Raji (cell line): ENCODE results near the gene TMEM88.

Experiments
- POLR2A ChIP-seq: IDR thresholded peaks from 2 replicates; pipeline ENCODE4 v1.6.1; 2011; ENCODE audit warnings: low read depth, low read length, control low read depth; ENCODE audit not compliant: insufficient read depth

TMEM88 gene, protein sequence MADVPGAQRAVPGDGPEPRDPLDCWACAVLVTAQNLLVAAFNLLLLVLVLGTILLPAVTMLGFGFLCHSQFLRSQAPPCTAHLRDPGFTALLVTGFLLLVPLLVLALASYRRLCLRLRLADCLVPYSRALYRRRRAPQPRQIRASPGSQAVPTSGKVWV

DNA sequence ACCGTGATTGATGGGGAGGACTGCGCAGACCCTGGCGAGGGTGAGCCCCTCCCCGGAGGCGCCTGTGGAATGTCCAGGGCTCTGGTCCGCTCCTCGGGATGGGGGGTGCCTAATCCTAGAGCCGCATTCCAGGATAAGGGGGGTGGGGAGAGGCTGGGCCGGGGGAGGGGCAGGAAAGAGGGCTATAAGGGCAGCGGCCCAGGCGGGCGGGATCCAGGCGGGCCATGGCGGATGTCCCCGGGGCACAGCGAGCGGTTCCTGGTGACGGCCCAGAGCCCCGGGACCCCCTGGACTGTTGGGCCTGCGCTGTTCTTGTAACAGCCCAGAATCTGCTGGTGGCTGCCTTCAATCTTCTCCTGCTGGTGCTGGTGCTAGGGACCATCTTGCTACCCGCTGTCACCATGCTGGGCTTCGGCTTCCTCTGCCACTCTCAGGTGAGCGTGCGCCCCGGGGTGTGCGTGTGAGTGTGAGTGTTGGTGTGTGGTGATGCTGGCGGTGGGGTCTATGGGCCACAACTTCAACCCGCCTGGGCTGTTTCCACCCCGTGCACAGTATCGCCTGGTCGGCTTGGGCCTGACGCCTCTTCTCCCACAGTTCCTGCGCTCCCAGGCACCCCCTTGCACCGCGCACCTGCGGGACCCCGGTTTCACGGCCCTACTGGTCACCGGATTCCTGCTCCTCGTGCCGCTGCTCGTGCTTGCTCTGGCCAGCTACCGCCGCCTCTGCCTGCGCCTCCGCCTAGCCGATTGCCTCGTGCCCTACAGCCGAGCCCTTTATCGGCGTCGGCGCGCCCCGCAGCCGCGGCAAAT lies at the start of gene TMEM88:
Gene TMEM88, plus strand, starts transcription at position 216 of the 809 bp plus-strand sequence. Its CDS starts 9 bp downstream, at position 225.
- TF ChIP-seq POLR2A = peak; percentile 13; the same call in 1 of the 2 replicates

DNA sequence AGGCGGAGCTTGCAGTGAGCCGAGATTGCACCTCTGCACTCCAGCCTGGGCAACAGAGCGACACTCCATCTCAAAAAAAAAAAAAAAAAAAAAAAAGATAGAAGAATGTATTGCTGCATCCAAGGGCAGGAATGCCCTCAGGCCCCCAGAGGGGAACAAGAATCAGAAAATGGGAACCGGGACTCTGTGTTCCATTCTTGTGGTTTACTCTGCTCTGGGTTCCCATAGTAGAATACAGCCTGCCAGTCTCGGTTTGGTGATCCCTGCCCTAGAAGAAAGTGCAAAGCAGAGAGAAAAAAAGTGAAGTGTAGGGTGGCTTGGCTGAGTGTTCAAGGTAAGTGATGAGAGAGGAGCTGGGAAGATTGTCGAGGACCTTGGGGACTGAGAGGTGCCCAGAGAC lies 48.3 kb upstream of the TMEM88 start:
- TF ChIP-seq POLR2A = no peak

DNA sequence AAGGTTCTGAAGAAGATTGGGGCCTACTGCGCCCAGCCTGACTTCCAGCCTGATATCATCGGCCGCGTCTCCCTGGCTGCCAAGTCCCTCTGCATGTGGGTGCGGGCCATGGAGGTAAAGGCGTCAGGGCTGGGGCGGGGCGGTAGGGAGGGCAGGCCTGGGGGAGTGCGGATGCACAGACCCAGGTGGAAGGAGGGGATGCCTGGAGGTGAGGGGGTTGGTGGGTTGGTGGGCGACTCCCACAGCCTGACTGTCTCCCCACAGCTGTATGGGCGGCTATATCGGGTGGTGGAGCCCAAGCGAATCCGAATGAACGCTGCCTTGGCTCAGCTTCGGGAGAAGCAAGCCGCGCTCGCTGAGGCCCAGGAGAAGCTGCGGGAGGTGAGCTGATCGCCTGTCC lies 47.7 kb upstream of the TMEM88 start:
- no peak for TF ChIP-seq POLR2A

DNA sequence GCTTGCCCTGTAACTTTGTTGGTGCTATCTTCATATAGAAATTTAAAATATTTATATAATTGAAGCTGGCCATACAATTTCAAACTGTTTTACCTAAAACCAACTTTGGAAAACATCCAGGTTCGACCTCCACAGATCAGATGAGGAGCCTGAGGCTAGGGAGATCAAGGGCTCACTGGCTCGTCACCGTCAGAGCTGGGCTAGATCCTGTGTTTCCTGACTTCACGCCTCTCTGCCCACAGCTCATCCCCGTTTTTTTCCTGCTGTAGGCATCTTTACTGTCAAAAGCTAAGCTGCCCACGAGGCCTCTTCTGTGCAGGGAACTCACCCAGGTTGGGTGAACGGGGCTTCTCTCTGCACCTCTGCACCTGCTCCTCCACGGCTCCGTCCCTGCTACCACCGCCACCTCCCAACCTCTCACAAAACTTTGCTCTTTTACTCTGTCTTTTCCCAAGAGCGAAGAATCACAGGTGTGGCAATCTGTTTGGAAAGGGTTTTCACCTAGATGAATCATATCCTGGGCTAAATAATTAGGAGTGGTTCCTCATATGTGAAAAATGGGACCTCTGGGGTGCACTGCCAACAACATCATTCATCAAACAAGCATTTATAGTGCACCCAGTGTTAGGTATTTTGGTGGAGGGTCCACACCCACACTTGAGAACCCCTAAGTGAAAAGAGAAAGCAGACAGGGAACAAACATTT lies 45.6 kb upstream of the TMEM88 start:
- no peak for TF ChIP-seq POLR2A

DNA sequence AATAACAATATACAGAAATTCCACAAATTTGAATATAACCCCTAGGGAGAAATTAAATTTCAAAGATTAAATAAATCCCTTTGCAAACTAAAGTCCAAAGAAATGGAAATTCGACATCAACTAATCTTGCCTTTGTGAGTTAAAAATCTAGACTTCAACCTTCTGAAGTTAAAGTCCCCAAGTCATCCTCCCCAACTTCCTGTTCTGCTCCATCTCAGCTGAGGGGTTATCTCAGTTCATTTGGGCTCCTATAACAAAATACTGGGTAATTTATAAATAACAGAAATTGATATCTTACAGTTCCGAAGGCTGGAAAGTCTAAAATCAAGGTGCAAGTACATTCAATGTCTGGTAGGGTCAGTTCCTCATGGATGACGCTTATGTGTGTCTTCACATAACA lies 43.6 kb upstream of the TMEM88 start:
- no peak for TF ChIP-seq POLR2A

DNA sequence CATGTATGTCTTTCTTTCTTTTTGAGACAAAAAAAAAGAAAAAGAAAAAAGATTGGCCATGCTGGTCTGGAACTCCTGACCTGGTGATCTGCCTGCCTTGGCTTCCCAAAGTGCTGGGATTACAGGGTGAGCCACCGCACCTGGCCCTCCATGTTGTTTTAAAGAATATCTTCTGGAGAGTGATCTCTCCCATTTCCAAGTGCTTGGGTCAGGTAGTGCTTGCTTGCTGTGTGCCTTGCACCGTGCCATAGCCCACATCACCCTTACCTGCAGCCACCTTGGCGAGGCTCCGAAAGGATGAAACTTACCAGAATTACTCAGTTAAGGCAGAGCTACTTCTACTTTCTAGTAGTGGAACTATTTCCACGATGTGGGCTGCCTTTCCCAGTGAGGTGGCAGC lies 39.9 kb upstream of the TMEM88 start:
- TF ChIP-seq POLR2A = no peak

DNA sequence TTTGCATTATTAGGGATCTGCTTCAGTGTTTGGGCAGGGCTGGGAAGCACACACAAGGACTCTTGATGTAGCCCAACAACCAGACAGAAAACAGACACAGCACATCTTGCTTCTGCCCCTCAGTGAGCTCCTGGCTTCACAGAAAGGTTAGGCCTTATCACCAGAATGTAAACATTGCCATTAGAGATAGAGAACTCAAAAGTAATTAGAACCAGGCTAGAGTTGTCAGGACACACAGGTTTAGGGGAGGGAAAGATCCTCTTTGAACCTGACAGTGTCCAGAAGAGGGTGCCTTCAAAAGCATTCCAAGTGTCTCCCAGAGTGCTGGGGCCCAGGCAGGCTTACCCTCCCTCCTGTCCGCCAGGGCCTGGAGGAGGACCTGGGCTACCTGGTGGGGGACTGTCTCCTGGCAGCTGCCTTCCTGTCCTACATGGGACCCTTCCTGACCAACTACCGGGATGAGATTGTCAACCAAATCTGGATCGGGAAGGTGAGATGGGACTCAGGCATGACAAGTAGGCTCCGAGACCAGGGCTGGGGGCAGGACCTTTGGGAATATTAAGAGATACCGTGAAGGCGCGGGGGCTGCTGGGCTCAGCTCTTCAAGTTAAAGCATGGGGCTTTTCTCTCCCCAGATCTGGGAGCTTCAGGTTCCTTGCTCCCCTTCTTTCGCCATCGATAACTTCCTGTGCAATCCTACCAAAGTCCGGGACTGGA lies 37.8 kb upstream of the TMEM88 start:
- TF ChIP-seq POLR2A = no peak

DNA sequence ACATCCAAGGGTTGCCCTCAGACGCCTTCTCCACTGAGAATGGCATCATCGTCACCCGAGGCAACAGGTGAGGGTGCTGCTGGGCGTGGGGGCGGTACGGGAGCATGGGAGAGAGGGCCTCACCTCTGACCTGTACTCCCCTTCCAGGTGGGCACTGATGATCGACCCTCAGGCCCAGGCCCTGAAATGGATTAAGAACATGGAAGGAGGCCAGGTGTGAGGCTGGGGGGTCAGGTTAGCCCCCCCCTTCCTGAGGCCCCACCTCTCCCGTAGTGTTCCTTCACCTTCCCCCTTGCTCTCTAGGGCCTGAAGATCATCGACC lies 37.3 kb upstream of the TMEM88 start:
- no peak for TF ChIP-seq POLR2A

DNA sequence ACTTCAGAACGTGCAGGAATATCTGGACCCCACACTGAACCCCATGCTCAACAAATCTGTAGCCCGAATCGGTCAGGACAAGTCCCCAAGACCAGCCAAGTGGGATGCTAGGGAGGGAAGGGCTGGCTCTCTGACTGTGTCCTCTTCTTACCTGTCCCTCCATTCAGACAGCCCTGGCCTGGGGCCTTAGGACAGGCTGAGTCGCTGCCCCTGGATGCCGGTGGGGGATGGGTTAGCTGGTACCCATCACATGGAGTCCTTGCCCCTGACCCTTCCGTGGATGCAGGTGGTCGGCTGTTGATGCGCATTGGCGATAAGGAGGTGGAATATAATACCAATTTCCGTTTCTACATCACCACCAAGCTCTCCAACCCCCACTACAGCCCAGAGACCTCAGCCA lies 36.8 kb upstream of the TMEM88 start:
- no peak for TF ChIP-seq POLR2A

DNA sequence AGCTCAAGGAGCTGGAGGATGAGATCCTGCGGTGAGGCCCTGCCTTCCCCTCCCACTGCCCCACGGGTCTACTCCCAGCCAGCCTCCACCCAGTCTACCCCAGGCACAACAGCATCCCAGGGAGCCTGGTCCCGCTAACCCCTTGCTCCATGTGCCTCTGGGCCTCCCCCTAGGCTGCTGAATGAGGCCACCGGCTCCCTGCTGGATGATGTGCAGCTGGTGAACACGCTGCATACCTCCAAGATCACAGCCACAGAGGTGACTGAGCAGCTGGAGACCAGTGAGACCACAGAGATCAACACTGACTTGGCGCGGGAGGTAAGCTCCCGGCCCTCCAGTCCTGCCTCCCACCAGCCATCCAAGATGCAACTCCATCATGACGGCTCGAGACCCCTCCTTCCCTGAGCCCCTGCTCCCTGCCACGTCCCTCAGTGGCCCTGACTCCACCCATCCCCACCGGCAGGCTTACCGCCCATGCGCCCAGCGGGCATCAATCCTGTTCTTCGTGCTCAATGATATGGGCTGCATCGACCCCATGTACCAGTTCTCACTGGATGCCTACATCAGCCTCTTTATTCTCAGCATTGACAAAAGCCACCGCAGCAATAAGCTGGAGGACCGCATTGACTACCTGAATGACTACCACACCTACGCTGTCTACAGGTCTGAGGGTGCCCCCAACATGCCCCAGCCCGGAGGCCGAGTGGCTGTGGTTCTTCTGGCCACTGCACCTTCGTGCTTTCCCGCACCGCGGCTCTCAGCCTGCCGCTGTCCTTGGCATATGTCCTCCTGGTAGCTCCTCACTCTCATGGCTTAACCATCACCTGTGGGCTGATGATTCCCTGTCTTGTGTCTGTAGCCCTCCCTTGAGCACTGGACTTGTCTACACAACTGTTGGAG lies 35.9 kb upstream of the TMEM88 start:
- no peak for TF ChIP-seq POLR2A

DNA sequence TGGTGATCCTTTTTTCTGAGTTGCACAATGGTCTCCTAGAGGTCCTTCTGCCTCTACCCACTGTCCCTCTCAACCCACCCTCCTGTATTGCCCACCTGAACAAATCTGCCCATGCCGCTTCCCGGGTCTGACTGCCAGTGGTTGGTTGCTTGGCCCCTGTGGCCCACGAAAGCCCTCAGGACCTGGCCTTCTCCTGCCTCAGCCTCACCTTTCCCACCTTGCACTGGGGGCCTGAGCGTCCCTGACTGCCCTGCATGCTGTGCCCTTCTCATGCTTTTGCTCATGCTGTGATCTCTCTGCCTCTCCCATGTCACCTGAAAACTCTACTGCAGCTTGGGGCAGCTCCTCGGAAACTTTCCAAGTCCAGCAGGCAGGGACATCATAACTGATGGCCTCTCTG lies 34.6 kb upstream of the TMEM88 start:
- TF ChIP-seq POLR2A = no peak

DNA sequence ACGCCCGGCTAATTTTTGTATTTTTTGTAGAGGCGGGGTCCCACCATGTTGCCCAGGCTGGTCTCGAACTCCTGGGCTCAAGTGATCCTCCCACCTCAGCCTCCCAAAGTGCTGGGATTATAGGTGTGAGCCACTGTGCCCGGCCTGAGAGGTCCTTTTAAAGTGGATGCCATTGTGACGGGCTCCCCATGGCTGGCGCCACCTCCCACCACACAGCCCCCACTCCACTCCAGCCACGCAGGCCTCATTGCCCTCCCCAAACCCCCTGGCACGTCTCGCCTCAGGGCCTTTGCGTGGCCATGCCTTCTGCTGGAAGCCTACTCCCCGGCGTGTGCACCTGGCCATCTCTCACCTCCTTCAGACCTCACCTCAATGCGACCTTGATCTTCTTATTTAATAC lies 32.7 kb upstream of the TMEM88 start:
- TF ChIP-seq POLR2A = no peak

DNA sequence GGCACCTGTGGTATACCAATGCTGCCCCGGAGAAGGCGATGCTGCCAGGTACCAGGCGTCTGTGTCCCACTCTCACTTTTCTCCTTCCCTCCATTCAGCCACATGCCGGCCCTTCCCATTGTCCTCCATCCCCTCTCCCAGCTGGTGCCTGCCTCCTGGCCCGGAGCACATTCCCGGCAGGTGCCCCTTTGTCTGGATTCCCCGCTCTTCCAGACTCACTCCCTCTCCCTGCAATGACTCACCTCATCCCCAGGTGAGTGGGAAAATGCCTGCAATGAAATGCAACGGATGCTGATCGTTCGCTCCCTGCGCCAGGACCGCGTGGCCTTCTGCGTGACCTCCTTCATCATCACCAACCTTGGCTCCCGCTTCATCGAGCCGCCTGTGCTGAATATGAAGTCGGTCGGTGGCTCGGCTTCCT lies 31.3 kb upstream of the TMEM88 start:
- no peak for TF ChIP-seq POLR2A

DNA sequence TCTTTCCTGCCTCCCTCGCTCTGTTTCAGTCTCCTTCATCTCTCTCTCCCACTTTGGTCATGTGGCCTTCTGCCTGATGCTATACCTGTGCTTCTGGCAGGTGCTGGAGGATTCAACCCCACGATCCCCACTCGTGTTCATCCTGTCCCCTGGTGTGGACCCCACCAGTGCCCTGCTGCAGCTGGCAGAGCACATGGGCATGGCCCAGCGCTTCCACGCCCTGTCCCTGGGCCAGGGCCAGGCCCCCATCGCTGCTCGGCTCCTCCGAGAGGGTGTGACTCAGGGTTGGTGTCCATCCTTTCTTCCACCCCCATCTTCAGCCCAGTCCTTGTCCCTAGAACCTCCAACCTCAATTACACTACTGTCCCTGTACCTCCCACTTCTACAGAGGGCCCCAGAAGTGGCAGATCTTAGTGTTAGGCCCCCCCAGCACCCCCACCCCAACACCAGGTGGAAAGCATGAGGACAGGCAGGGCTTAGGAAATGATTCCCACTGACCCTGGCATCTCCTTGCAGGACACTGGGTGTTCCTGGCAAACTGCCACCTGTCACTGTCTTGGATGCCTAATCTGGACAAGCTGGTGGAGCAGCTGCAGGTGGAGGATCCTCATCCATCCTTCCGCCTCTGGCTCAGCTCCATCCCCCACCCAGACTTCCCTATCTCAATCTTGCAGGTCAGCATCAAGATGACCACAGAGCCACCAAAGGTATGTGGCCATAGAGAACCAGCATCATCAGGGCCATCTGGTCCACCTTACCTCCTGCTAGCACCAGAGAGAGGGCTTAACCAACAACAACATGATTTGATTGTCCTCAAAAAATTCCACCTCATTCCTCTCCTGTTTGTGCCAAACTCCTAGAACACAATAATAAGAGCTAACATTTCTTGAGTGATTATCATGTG lies 30.6 kb upstream of the TMEM88 start:
- TF ChIP-seq POLR2A = no peak
